HAP-1 (cell line): ENCODE results near the gene RGS14.

ENCODE experiments used
- DNase-seq, 2 experiments: peaks; one replicate each; pipeline ENCODE4 v3.0.0-alpha.2; 2016 to 2020; ENCODE audit warnings: low spot score in 2 of 2
- H3K27me3 ChIP-seq: fragments of 250-450 bp; sonication (Bioruptor Pico); 2 replicates; pipeline ENCODE4 v1.5.1; 2020; ENCODE audit warnings: low read depth, mild to moderate bottlenecking, moderate library complexity
- H3K36me3 ChIP-seq: fragments of 250-450 bp; sonication (Bioruptor Pico); replicated peaks from 2 replicates; pipeline ENCODE4 v1.5.1; 2020; ENCODE audit warnings: mild to moderate bottlenecking
- H3K4me1 ChIP-seq: fragments of 250-450 bp; sonication (Bioruptor Pico); 2 replicates; pipeline ENCODE4 v1.5.1; 2020; ENCODE audit warnings: mild to moderate bottlenecking
- H3K4me3 ChIP-seq: fragments of 250-450 bp; sonication (Bioruptor Pico); 2 replicates; pipeline ENCODE4 v1.5.1; 2020; ENCODE audit warnings: mild to moderate bottlenecking, moderate library complexity
- H3K9me3 ChIP-seq: fragments of 250-450 bp; sonication (Bioruptor Pico); 2 replicates; pipeline ENCODE4 v1.5.1; 2020; ENCODE audit warnings: mild to moderate bottlenecking, moderate library complexity
- in situ Hi-C: fragments of 300-500 bp; cut with MboI; formaldehyde crosslinking; loops from 3 replicates; pipeline ENCODE4 v1.14.3; 2020; ENCODE audit warnings: low sequenced_read_pairs, inconsistent platforms, mixed read lengths

Gene RGS14

GRCh38 chr5:177315411-177315810, 42.3 kb upstream of the RGS14 start:
- Histone ChIP-seq H3K4me1 (peaks cover 18% of the 10 kb centered on the region), H3K4me3 (no peak overlapping the region), H3K27me3 (no peaks in the 10 kb centered on the region), H3K36me3 (peaks cover under 1% of the 10 kb centered on the region), H3K9me3 (peaks cover 2% of the 10 kb centered on the region; the same call in 1 of the 2 replicates)
- no peak for DNase-seq
- in situ Hi-C loops: loop anchor here (10.0 kb wide), 1 partner anchor 129 kb away; the partner anchor contains the start of gene PRR7

GRCh38 chr5:177316005-177316404, 41.7 kb upstream of the RGS14 start:
- in situ Hi-C loops: loop anchor here (10.0 kb wide), 1 partner anchor 129 kb away; the partner anchor contains the start of gene PRR7
- no peak overlapping the region for H3K4me3 ChIP-seq

GRCh38 chr5:177317959-177318377, 39.8 kb upstream of the RGS14 start:
- Histone ChIP-seq H3K4me3 (no peak overlapping the region), H3K4me1 (peaks cover 7% of the 10 kb centered on the region), H3K9me3 (peaks cover 5% of the 10 kb centered on the region; the same call in 1 of the 2 replicates), H3K27me3 (no peaks in the 10 kb centered on the region), H3K36me3 (no peaks in the 10 kb centered on the region; the same call in 1 of the 2 replicates)
- DNase-seq: peak; percentile 74 to 84
- in situ Hi-C loops: loop anchor here (10.0 kb wide), 1 partner anchor 127 kb away; the partner anchor contains the start of gene PRR7

More at GRCh38 chr5:177316005-177316404, 41.7 kb upstream of the RGS14 start:
- Histone ChIP-seq H3K9me3 (peaks cover 5% of the 10 kb centered on the region; the same call in 1 of the 2 replicates), H3K4me1 (peaks cover 13% of the 10 kb centered on the region), H3K27me3 (no peaks in the 10 kb centered on the region), H3K36me3 (no peaks in the 10 kb centered on the region; the same call in 1 of the 2 replicates)
- no peak for DNase-seq

GRCh38 chr5:177319913-177320588, 37.7 kb upstream of the RGS14 start:
- Histone ChIP-seq H3K36me3 (no peaks in the 10 kb centered on the region; the same call in 1 of the 2 replicates), H3K4me1 (peaks cover under 1% of the 10 kb centered on the region), H3K9me3 (peaks cover 5% of the 10 kb centered on the region; the same call in 1 of the 2 replicates), H3K27me3 (no peaks in the 10 kb centered on the region), H3K4me3 (no peak overlapping the region)
- in situ Hi-C loops: loop anchor here (10.0 kb wide), 1 partner anchor 125 kb away; the partner anchor contains the start of gene PRR7
- DNase-seq: no peak

GRCh38 chr5:177320879-177321278, 36.8 kb upstream of the RGS14 start:
- Histone ChIP-seq H3K9me3 (peaks cover 5% of the 10 kb centered on the region; the same call in 1 of the 2 replicates), H3K4me3 (no peak overlapping the region), H3K36me3 (no peaks in the 10 kb centered on the region; the same call in 1 of the 2 replicates), H3K4me1 (peaks cover 9% of the 10 kb centered on the region), H3K27me3 (no peaks in the 10 kb centered on the region)
- no peak for DNase-seq
- in situ Hi-C loops: no loop called here

GRCh38 chr5:177325868-177326381, 31.8 kb upstream of the RGS14 start:
- DNase-seq: peak; percentile 76 to 93
- Histone ChIP-seq H3K9me3 (no peaks in the 10 kb centered on the region), H3K27me3 (no peaks in the 10 kb centered on the region), H3K4me1 (peaks cover 16% of the 10 kb centered on the region), H3K36me3 (peaks cover 3% of the 10 kb centered on the region; the same call in 1 of the 2 replicates), H3K4me3 (no peak overlapping the region)
- in situ Hi-C loops: no loop called here

- in situ Hi-C loops: no loop called here
- no peak for DNase-seq
- Histone ChIP-seq H3K36me3 (peaks cover 3% of the 10 kb centered on the region; the same call in 1 of the 2 replicates), H3K4me1 (peaks cover 16% of the 10 kb centered on the region), H3K27me3 (no peaks in the 10 kb centered on the region), H3K9me3 (no peaks in the 10 kb centered on the region), H3K4me3 (no peak overlapping the region)
These were observed 29.9 kb upstream of the RGS14 start for GRCh38 chr5:177327539-177328522.

GRCh38 chr5:177328545-177329231, 29.0 kb upstream of the RGS14 start:
- no peaks in the 10 kb centered on the region for H3K27me3 ChIP-seq
- H3K4me3 ChIP-seq: no peak overlapping the region
- DNase-seq: no peak
- peaks cover 9% of the 10 kb centered on the region for H3K36me3 ChIP-seq
- no peaks in the 10 kb centered on the region for H3K9me3 ChIP-seq
- in situ Hi-C loops: no loop called here
- peaks cover 16% of the 10 kb centered on the region for H3K4me1 ChIP-seq

- Histone ChIP-seq H3K27me3 (no peaks in the 10 kb centered on the region), H3K4me3 (no peak overlapping the region), H3K36me3 (peaks cover 20% of the 10 kb centered on the region), H3K9me3 (no peaks in the 10 kb centered on the region), H3K4me1 (peaks cover 16% of the 10 kb centered on the region)
- DNase-seq: no peak
- in situ Hi-C loops: no loop called here
These were observed 27.8 kb upstream of the RGS14 start for GRCh38 chr5:177329883-177330282.

- Histone ChIP-seq H3K27me3 (no peaks in the 10 kb centered on the region), H3K4me1 (peaks cover 6% of the 10 kb centered on the region), H3K9me3 (no peaks in the 10 kb centered on the region), H3K36me3 (peaks cover 33% of the 10 kb centered on the region), H3K4me3 (no peak overlapping the region)
- no peak for DNase-seq
- in situ Hi-C loops: no loop called here
These were observed 26.5 kb upstream of the RGS14 start for GRCh38 chr5:177330991-177331842.

GRCh38 chr5:177332031-177332895, 25.5 kb upstream of the RGS14 start:
- Histone ChIP-seq H3K9me3 (no peaks in the 10 kb centered on the region), H3K27me3 (no peaks in the 10 kb centered on the region), H3K36me3 (peaks cover 37% of the 10 kb centered on the region), H3K4me1 (peaks cover 3% of the 10 kb centered on the region; the same call in 1 of the 2 replicates), H3K4me3 (no peak overlapping the region)
- in situ Hi-C loops: no loop called here
- no peak for DNase-seq
